RWPE1 (cell line): ENCODE data around the gene SOD3.

Experiments
- CTCF ChIA-PET: fragments of 350-600 bp; sonication (Branson Sonifier 250); formaldehyde crosslinking; extraction: SDS; loops from one replicate; lab custom pipeline; 2021; lab: Yijun Ruan, JAX
- POLR2A ChIA-PET: fragments of 400-600 bp; formaldehyde crosslinking; extraction: SDS; loops from one replicate; lab custom pipeline; 2020; ENCODE audit warnings: antibody characterized with exemption; ENCODE audit not compliant: low non-redundant PET; lab: Yijun Ruan, JAX
- DNase-seq: peaks from one replicate; pipeline ENCODE4 v3.0.0; 2012; ENCODE audit warnings: low spot score
- H3K27ac ChIP-seq: fragments of 450-650 bp; 2 replicates; pipeline ENCODE4 v1.5.1; 2017
- CTCF ChIP-seq: fragments of 450-650 bp; conservative IDR thresholded peaks from 2 replicates; pipeline ENCODE4 v1.5.1; 2017; ENCODE audit warnings: low read depth, mild to moderate bottlenecking

The SOD3 gene

GRCh38 chr4:24753519-24753918, 41.9 kb upstream of the SOD3 start:
- TF ChIP-seq CTCF: no peak
- ChIA-PET POLR2A (no interaction called here), CTCF (interaction anchor here (0.5 to 0.6 kb wide), 3 partner anchors 29 to 584 kb away, joined by 3 to 4 read pairs (median 4); no protein-coding TSS in a partner anchor)
- peak; percentile 86 for DNase-seq
- no peak overlapping the region for H3K27ac ChIP-seq

- POLR2A ChIA-PET: no interaction called here
- no peak overlapping the region for H3K27ac ChIP-seq
- CTCF ChIA-PET: no interaction called here
- DNase-seq: no peak
- no peak for TF ChIP-seq CTCF
Measured at GRCh38 chr4:24754571-24754970, 40.8 kb upstream of the SOD3 start.

- peak overlapping the region; percentile 94 for H3K27ac ChIP-seq
- ChIA-PET CTCF (interaction anchor here (0.7 kb wide), 1 partner anchor 121 kb away, joined by 3 read pairs; no protein-coding TSS in a partner anchor), POLR2A (no interaction called here)
- DNase-seq: peak; percentile 76
- TF ChIP-seq CTCF: no peak
Measured at GRCh38 chr4:24763631-24764297, 31.6 kb upstream of the SOD3 start.

- no peak for TF ChIP-seq CTCF
- ChIA-PET CTCF (interaction anchor here (0.6 kb wide), 1 partner anchor 230 kb away, joined by 3 read pairs; no protein-coding TSS in a partner anchor), POLR2A (no interaction called here)
- H3K27ac ChIP-seq: peak overlapping the region; percentile 94
- DNase-seq: no peak
Measured at GRCh38 chr4:24764345-24764744, 31.0 kb upstream of the SOD3 start.

- no peak for TF ChIP-seq CTCF
- no peak overlapping the region for H3K27ac ChIP-seq
- no peak for DNase-seq
- POLR2A ChIA-PET: no interaction called here
- CTCF ChIA-PET: no interaction called here
Measured at GRCh38 chr4:24765376-24765988, 29.9 kb upstream of the SOD3 start.

GRCh38 chr4:24768006-24768405, 27.4 kb upstream of the SOD3 start:
- no peak overlapping the region for H3K27ac ChIP-seq
- POLR2A ChIA-PET: no interaction called here
- TF ChIP-seq CTCF: no peak
- DNase-seq: no peak
- CTCF ChIA-PET: interaction anchor here (0.5 kb wide), 1 partner anchor 146 kb away, joined by 7 read pairs; no protein-coding TSS in a partner anchor
